Stimulated activated CD8-positive, alpha-beta memory T cell treated with anti-CD3 and anti-CD28 coated beads, Interleukin-12 subunit alpha, Interleukin-12 subunit beta, amount 100 ng/mL, for 1 hour (primary cell): Measurements from ENCODE around the gene PDZRN4.
"Not testable (repeated sequence)": the region's sequence is repeated elsewhere in the genome, so short reads cannot be mapped to it uniquely, and the experiment has no call there.

Experiments
- DNase-seq: peaks from one replicate; pipeline ENCODE4 v3.0.0-alpha.2; 2020; ENCODE audit warnings: low read depth

PDZRN4 gene

GRCh38 chr12:41511247-41511646, 323.1 kb downstream of the PDZRN4 start:
- DNase-seq, result no peak

DNA sequence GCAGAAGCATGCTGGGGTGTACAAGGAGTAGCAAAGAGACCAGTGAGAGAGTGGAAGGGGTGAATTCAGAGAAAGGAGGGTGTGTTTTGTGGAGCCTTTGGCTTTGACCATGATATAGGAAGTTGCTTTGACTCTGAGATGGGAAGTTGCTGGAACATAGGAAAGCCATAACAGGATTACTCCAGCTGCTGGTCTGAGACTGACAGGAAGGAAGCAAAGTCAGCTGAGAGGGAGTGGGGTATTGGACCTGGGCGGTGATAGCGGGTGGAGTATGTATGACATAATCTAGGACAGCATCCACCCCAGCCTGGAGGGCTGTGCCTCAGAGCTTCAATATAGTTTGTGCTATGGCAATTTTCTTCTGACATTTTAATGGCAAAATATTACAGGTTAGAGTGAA, 324.4 kb downstream of the PDZRN4 start:
- no peak for DNase-seq

- no peak for DNase-seq
These were observed 326.1 kb downstream of the PDZRN4 start for GRCh38 chr12:41514021-41514777.

DNA sequence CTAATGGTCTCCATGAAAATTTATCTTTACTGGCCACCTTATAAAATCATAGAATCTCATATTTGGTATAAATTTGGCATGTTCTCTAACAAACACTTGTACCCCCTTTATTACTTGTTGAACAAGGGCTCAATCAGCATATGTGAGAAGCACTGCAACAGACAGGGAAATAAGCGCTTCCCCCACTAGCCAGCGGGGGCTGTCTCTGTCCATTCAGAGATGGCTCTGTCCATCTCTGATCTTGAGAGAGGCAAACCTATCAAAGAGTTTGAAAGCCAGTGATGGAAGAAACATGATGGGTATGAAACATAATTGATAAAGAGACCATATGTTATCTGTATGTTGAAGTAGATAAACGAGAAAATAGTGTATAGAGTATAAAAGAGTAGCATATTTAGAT, 326.8 kb downstream of the PDZRN4 start:
- no peak for DNase-seq

DNA sequence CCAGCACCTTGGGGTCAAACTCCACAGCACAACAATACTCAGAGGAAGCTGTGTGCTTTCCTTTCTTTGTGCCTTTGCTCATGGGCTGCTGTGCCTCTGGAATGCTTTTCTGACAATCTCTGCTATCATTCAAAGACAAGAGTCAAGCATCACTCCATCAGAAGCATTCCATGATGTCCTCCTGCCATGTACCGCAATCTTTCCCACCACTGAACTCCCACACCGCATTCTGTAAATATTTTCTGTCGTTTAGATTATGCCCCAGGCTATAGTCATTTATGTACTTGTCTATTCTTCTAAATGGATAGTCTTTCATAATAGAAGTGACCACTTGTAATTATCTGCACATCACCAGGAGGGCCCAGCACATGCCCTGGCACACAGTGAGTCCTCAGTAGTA, 327.8 kb downstream of the PDZRN4 start:
- no peak for DNase-seq

GRCh38 chr12:41520869-41521268, 332.7 kb downstream of the PDZRN4 start:
- DNase-seq, result no peak

GRCh38 chr12:41521872-41522379, 333.8 kb downstream of the PDZRN4 start:
- no peak for DNase-seq

GRCh38 chr12:41527062-41527461, 338.9 kb downstream of the PDZRN4 start:
- DNase-seq, result no peak

DNA sequence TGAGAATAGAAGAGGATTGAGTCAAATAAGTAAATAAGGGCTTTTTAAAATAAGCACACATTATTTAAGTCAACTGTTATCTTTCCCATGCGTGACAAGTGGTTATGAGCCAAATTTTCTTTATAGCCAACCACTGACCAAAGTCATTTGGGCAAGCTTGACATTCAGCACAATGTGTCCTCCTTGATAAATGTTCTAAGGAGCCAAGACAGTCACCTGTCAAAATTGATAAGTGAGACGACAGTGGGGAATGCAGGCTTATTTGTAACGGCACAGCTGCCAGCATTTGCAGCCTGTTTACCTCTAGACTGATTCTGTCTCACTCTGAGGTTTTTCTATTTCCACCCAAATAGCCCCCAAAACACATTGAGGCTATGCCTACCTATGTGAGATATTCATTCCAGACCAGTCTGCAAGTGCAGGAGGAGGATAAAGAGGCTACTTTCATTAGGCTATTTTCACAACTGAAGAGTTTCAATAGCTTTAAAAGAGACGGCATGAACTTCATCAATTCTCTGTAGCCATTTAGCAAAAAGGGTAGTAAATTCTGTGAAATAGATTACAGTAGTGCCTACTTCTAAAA, 339.5 kb downstream of the PDZRN4 start:
- no peak for DNase-seq

DNA sequence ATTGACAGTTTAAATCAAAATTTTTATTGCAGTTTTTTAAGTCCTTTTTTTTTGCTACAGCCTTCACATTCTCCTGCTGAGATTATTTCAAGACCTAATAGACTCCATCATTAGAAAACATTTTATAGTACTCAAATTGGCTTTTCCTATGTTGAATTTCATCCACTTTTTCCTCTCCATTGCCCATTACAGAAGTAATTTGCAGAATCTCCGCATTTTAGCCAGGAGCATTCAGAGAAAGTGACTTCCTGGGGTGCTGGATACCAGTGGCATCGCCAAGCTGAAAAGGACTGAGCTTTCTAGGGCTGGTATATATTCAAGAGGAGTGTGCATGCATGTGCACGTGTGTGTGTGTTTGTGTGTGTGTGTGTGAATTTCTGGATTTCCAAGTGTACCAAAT, 340.8 kb downstream of the PDZRN4 start:
- no peak for DNase-seq

DNA sequence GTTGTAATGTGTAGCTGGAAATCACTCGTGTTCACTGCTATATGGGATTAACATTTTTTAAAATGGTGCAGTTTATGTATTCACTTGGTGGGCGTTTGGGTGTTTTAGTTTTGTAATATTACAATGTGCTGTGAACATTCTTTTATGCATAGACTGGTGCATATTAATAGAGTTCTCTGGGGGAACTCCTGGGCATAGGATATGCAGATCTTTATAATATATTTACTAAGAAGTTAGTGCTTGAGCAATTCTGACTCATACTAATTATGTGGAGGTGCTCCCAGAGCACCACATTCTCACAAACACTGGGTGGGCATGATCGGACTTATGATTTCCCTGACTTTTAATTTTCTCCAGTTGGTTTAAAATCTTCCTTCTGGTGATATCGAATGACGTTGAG, 342.3 kb downstream of the PDZRN4 start:
- DNase-seq, result no peak

- DNase-seq, result no peak
These were observed 343.2 kb downstream of the PDZRN4 start for GRCh38 chr12:41531147-41531829.

GRCh38 chr12:41532072-41532471, 344.0 kb downstream of the PDZRN4 start:
- DNase-seq, result no peak

GRCh38 chr12:41536813-41537490, 348.8 kb downstream of the PDZRN4 start:
- no peak for DNase-seq

- no peak for DNase-seq
These were observed 349.4 kb downstream of the PDZRN4 start for GRCh38 chr12:41537522-41537921.

DNA sequence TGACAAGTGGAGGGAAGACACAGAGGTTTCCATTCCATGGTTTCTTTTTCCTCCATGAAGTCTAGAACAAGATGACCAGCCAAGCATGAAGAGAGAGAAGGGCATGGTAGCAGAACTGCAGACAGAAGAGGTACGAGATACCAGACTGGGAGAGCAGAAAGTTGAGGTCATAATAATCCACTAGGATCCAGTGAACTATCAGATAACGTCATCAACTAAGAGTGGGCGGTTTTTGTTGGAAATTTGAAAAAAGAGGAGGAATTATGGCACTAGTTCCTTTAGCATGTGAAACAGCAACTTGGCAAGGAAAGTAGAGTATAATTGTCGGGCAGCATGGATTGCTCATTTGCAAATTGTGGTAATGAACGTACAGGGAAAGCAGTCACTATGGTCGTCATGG, 357.6 kb downstream of the PDZRN4 start:
- no peak for DNase-seq

GRCh38 chr12:41547071-41547470, 359.0 kb downstream of the PDZRN4 start:
- not testable (repeated sequence) for DNase-seq

GRCh38 chr12:41548926-41549325, 360.8 kb downstream of the PDZRN4 start:
- DNase-seq, result no peak

DNA sequence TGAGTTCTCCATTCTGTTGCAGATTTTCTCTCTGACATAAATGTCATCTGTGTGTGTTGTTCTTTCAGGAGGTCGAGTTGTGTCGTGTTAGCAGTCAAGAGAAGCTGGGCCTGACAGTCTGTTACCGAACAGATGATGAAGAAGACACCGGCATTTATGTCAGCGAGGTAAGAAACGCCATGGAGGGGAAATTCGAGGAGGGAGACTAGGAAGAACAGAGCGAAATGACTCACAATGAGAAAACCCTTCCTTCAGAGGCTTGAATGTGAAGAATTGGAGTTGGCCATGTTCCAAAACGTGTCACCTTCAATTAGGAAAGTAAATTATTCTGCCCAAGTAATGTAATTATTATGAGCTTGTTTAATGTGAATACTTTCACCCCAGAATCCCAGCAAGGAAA, 364.5 kb downstream of the PDZRN4 start:
- DNase-seq, result no peak

- DNase-seq, result no peak
These were observed 368.1 kb downstream of the PDZRN4 start for GRCh38 chr12:41556176-41556575.

DNA sequence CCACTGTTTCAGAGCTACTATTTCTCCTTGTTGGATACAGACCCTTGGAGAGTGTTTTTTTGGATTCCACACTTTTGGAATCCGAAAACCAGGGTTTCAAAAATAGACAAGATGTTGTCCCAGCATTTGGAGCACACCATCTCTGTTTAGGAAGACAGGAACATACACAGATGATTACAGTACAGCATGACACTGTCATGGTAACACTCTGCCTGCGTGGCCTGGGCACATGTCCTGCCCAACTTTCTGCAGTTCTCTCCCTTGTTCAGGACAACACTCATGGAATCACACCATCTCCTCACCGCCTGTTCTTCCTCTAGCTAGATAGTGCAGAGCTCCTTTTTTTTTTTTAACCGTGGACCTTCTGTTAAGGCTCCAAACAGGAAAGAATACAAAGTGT, 369.2 kb downstream of the PDZRN4 start:
- no peak for DNase-seq

- DNase-seq, result no peak
These were observed 370.6 kb downstream of the PDZRN4 start for GRCh38 chr12:41558671-41559070.

GRCh38 chr12:41563051-41563450, 374.9 kb downstream of the PDZRN4 start:
- DNase-seq, result no peak
